Daoy (cell line): ENCODE results near the gene GFER. TPM values are rescaled to one million over a fixed set of nuclear protein-coding genes. Genes with fewer than 3 reads are reported as not detected.

Source experiments
- DNase-seq: peaks from one replicate; pipeline ENCODE4 v3.0.0-alpha.2; 2015; ENCODE audit warnings: low read depth
- total RNA-seq: library from RNA; depleted of rRNA; stranded (reverse); fragments of >200 nt; shearing (Covaris generic); gene quantifications from 2 replicates; pipeline ENCODE4 v1.2.3, GENCODE V29; 2014

The GFER gene
- total RNA-seq, 1 experiment from 2014 or later, result 22.7 TPM

DNA sequence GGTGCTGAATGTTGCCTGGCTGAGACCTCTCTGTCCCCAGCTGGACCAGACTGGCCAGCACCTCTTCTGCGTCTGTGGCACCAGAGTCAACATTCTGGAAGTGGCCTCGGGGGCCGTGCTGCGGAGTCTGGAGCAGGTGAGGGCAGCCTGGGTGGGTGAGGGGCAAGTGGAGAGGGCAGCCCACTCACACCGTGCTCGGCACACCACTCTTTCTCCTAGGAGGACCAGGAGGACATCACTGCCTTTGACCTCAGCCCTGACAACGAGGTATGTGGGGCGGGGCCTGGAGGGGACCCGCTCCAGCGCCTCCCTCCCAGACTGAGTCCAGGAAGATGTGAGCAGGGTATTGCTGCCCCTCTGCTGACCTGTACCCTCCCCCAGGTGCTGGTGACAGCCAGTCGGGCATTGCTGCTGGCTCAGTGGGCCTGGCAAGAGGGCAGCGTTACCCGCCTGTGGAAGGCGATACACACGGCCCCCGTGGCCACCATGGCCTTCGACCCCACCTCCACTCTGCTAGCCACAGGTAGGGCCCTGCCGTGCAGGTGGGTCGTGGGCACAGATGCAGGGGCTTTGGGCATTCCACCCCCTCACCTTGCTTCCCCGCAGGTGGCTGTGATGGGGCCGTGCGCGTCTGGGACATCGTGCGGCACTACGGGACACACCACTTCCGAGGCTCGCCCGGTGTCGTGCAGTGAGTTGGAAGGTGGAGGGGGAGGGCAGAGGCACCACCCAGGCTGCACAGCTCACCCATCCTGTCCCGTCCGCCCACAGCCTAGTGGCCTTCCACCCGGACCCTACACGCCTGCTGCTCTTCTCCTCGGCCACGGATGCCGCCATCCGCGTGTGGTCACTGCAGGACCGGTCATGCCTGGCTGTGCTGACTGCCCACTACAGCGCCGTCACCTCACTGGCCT, 9.6 kb upstream of the GFER start:
- DNase-seq, result no peak

DNA sequence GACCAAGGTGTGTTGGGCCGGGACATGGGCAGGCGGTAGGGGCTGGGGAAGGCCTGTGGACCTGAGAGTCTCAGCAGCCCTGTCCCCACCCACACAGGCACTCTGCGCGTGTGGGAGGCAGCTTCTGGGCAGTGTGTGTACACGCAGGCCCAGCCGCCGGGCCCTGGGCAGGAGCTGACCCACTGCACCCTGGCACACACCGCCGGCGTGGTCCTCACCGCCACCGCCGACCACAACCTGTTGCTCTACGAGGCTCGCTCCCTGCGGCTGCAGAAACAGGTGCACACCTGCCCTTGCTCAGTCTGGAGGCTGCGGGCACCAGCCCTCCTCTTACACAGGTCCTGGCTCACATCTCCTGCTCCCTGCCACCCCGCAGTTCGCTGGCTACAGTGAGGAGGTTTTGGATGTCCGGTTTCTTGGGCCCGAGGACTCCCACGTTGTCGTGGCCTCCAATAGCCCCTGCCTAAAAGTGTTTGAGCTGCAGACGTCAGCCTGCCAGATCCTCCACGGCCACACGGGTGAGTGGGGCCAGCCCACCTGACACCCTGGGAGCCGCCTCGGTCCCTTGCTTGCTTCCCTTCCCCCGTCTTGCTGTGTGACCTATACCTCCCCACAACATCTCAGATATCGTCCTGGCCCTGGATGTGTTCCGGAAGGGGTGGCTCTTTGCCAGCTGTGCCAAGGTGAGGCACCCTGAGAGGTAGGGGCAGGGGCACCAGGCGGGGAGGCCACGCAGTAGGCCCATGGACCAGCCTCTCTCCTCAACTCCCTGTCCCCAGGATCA, 8.4 kb upstream of the GFER start:
- DNase-seq, result no peak

DNA sequence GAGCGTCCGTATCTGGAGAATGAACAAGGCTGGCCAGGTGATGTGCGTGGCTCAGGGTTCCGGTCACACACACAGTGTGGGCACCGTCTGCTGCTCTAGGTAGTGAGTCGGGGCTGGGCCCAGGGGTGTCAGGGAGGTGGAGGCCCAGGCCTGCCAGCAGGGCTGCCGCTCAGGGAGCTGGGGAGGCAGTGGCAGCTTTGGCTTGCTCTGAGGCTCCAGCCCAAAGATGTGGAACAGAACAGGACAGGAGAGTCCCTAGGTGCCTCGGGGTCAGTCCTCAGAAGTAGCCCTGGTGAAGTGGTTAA, 7.8 kb upstream of the GFER start:
- no peak for DNase-seq

DNA sequence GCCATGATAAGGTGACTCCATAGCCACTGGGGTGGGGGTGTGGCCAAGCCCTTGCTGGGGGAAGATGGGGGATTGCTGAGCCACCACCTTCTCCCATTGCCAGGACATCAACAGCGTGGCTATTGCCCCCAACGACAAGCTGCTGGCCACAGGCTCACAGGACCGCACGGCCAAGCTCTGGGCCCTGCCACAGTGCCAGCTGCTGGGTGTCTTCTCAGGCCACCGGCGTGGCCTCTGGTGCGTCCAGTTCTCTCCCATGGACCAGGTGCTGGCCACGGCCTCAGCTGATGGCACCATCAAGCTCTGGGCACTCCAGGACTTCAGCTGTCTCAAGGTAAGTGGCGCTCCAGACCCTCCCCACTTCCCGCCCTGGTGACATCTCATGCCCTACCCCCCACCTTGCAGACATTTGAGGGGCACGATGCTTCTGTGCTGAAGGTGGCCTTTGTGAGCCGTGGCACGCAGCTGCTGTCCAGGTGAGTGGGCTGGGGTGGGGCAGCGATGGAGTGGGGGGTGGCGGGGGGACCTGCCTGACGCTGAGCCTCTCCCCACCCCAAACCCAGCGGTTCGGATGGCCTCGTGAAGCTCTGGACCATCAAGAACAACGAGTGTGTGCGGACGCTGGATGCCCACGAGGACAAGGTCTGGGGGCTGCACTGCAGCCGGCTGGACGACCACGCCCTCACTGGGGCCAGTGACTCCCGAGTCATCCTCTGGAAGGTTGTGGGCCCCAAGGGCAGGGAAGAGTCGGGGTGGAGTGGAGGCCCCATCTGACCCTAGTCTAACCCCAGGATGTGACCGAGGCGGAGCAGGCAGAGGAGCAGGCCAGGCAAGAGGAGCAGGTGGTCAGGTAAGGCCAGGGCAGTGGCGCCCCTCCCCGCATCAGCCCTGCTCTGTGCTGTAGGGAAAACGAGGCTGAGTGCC, 6.8 kb upstream of the GFER start:
- no peak for DNase-seq

DNA sequence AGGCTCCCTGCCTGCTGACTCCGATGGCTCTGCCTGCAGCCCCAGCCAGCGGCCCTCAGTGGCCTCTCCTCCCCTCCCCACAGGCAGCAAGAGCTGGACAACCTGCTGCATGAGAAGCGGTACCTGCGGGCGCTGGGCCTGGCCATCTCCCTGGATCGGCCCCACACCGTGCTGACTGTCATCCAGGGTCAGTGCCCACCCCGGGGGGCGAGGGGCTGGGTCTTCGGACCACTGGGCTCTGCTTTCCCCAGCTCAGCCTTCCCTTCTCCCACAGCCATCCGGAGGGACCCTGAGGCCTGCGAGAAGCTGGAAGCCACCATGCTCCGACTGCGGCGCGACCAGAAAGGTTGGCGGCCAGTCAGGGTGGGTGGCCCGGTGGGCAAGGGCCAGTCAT, 6.1 kb upstream of the GFER start:
- DNase-seq, result no peak

DNA sequence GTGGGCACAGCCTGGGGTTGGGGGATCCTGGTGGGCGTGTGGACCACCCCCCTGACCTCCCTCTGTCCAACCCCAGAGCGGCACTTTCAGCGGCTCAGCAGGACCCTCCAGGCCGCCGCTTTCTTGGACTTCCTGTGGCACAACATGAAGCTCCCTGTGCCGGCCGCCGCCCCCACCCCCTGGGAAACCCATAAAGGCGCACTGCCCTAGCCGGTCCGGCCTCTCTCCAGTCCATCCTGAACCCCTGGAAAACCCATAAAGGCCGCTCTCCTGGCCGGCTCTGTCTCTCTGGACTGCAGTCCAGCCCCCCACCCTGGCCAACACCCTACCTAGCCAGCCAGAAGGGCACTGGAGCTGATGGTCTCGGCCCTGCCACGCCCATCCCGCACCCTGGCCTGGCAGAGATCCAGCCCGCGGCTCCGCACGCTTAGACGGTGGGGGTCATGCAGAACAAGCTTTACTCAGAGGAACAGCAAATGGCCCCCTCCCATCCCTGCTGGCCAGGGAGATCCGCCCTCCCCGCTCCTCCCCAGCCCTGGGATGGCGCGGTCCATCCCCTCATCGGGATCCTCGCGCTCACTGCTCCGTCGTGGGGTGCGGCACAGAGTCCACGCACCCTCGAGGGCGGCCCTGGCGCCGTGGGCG, 5.4 kb upstream of the GFER start:
- no peak for DNase-seq

DNA sequence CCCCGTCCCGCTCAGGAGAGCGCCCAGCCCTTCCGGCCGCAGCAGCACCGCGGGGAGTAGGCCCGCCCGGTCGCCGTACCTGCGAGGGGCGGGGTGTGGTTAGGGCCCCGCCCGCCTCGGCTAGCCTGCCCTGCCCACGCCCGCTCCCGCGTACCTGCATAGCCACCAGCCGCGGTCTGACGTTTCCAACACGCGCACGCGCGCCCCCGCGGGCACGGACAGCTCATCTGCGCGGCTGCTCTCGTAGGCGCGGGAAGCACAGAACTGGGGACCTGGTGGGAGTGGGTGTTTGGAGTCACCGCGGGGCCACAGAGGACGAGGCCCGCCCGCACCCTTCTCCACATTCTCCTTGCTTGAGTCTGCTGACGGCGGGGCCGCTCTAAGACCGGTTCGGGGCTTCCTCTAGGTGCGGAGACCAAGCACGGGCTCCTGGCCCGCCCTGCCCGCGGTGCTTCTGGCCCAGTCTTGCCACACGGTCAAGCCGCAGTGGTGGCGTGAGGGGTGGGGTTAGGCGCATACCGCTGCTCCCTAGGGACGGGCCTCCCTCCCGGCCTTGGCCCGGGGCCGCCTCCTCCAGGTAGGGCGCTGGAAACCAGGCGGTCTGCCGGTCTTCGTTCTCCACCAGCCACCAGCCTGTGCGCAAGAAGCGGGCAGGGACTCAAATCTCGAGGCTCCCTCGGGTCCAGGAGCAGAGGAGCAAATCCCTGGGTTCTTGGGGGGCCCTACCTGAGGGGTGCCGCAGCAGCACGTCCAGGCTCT, 4.5 kb upstream of the GFER start:
- DNase-seq, result no peak

DNA sequence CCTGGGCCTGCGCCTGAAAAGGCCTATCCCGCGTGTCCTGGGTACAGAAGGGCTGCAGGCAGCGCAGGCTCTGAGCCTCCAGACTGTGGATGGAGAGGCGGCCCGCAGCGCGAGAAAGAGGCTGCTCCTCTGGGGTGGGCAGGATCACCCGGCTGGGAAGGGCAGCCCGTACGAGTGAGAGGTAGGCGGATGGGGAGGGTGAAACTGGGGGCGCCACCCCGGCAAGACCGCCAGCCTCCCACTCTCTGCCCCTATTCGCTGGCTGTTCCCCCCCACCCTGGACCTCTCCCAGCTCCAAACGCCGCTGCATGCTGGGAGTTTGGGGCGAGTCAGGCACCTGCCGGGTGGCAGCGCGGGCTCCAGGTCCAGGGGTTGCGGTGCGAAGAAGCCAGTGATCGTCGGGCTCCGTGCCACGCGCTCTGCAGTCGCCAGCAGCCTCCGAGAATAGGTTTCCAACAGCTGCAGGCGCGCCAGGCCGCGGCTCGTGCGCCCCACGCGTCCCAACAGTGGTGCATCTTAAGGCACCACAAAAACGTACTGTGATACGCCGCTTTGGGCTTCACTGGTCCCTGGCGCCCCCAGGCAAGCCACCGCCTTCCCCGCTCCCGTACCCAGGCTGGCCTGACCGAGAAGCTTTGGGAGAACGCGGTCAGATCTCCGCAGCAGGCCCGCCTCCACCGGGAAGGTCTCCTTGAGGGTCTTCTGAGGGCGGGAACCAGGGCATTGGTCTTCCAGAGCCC, 3.8 kb upstream of the GFER start:
- DNase-seq, result no peak

DNA sequence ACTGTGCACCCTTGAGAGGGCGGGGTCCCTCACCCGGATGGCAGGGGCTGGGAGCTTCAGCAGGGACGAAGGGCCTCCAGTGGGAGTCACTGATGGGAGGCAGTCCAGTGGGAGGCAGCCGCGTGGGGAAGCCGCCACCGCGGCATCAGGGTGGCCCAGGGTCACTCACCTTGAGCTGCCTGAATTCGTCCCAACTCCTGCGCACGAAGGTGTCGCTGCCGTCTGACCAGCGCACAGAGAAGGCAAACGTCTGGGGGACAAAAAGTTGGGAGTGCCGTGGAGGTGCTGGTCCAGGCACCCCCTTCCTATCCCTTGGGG, 3.3 kb upstream of the GFER start:
- no peak for DNase-seq

DNA sequence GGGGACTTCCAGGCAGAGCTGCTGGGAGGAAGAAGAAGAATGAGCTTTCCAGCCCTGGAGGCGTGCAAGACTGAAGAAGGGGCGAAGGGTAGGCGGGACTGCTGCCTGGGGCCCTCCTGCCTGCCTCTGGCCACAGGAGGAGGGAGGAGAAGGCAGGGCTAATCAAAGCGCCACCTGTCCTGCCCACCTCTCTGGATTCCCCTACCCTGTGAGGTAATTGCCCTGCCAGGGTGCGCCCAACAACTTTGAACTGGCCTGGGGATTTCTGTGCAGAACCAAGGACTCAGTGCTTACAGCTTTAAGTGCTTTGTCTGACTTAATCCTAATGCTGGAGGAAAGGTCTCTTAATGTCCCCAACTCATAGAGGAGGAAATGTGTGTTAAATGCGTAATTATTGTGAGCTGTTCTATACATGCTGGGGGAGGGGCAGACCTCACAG, 2.6 kb upstream of the GFER start, which contains the start of gene NOXO1:
Gene NOXO1, minus strand, starts transcription at position 72 of the 439 bp plus-strand sequence. CDS start 290 bp downstream, outside the sequence.
- no peak for DNase-seq

DNA sequence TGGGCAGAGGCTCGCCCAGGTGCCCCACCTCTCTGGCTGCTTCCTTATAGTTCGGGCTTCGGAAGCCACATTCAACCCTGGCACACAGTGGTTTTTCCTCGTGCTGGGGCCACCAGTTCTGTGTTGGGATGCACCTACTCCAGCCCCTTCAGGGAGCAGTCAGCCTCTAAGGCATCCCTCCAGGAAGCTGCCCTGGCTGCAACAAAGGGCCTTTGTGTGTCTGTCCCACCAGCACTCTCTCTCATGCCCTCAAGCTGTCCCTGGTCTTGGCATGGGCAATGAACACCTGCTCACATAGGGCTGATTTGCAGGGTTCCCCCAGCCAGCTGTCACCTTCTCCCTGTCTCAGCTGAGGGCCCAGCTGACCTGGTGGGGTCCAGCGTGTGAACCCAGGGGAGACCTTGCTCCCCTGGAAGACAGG, 2.0 kb upstream of the GFER start:
- no peak for DNase-seq

DNA sequence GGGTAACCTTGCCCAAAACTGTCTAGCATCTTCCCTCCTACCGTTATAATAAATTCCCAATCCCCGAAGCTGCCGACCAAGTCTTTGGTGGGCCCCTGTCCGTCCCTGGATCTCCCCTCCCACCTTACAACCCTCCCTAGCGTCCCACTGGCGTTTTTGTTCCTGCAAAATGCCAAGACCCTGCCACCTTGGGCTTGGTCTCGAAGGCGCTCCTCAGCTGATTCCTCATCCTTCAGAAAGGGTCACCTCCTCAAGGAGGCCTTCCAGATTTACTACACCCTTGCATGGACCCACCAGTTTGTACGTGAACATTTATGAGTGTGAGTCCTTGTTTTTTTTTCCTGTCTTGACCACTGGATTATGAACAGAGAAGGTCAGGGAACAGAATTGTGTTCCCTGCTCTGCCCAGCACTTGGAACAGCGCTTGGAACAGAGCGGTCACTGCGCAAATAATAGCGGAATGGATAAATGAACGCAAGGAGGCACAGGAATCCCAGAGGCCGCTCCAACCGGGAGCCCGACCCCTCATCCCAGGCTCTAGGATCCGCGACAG, 926 bp upstream of the GFER start:
- no peak for DNase-seq

DNA sequence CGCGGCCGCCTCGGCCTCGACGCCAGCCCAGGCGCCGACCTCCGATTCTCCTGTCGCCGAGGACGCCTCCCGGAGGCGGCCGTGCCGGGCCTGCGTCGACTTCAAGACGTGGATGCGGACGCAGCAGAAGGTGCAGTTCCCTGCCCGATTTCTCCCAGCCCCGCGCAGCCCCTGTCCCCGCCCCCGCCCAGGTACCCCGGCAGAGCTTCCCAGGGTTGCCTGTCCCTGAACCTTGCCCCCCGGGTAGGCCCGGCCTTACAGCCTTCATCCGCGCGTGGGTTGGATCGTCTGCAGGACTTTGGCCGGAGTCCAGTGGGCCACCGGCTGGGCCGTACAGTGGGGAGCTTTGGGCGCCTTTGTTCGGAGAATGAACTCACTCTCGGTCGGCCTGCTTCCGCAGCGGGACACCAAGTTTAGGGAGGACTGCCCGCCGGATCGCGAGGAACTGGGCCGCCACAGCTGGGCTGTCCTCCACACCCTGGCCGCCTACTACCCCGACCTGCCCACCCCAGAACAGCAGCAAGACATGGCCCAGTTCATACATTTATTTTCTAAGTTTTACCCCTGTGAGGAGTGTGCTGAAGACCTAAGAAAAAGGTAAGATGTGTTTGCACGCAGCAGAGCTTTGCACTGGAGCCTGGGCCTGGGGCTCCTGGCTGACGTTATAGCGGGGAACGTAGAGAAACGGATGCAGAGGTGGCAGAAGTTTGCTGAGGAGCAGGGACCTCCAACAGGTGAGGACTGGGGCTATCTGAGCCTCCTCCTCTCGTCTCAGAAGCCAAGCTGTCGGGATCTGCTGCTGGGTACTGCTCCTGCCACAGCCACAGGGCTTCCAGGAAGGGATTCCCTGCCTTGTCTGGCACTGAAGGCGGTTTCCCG, 593 bp downstream of the GFER start:
- DNase-seq, result no peak

DNA sequence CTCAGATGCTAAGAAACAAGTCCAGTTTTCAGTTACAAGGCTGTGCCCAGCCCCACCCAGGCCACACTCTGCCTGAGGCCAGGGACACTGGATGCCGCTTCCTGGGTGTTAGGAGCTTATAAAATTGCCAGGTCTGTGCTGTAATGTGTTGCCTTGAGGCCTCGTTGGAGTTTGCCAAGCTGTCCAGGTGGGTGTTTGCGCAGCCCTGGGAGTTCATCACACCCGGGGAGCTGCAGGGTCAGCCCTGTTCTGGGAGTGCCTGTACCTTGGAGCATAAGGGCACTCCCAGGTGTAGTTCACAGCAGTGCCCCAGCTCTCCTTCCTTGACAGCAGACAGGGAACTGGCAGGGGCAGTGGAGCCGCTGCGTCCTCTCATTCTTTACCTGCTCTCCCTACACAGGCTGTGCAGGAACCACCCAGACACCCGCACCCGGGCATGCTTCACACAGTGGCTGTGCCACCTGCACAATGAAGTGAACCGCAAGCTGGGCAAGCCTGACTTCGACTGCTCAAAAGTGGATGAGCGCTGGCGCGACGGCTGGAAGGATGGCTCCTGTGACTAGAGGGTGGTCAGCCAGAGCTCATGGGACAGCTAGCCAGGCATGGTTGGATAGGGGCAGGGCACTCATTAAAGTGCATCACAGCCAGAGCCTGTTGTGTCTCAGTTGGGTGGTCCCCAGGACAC, 1.6 kb downstream of the GFER start:
- no peak for DNase-seq

DNA sequence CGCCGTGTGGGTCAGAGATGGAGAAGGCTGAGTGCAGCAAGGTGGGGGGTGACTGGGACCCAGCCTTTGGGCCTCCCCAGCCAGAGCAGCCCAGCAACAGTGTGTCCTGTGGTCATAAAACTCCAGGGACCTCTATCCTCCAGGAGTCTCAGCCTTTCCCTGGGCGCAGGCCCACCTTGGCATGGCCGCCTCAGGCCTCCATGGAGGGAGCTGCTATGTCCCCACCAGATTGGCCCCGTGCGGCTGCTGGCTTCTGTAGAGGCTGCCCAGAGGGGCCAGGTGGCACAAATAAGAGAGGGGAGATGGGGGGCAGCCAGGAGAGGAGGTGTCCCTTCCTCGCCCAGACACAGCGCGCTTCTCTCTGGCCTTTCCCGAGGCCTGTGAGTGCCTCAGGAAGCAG, 3.2 kb downstream of the GFER start:
- DNase-seq, result no peak

DNA sequence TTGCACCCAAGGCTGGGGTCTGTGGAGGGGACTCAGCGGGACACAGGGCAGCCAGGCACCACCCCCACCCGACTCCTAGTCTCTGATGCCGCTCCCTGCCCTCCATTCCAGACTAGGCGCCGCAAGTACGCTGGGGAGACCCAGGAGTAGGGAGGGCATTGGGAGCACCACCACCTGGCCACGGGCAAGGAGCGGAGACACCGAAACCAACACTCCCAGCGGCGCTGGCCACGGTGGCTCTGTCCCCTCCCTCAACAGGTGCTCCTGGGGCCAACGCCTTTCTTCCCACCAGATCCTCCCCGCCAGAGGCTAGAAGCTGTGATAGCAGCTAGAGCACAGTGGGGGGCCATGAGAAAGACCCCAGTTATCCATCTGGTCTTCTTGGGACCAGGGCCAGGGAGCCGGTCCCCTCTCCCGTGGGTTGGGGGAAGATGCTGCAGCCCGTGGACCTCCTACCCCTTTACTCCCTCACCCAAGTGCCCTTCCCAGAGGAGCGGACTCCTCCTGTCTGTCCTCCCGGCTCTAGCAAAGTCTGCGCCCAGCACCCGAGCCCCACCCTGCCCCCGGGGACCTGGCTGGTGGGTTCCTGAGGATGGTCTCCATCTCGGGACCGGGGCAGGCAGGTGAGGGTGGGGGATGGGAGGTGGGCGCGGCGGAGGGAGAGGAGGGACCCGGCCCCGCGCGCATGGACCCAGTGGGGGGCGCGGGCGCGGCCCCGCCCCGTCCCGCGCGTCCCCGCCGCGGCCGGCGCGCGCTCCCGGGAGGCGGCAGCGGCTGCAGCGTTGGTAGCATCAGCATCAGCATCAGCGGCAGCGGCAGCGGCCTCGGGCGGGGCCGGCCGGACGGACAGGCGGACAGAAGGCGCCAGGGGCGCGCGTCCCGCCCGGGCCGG, 5.5 kb downstream of the GFER start, which contains the start of gene SYNGR3:
Gene SYNGR3, plus strand, starts transcription at position 762 of the 892 bp plus-strand sequence. CDS start 133 bp downstream, outside the sequence.
- peak; percentile 39 for DNase-seq

DNA sequence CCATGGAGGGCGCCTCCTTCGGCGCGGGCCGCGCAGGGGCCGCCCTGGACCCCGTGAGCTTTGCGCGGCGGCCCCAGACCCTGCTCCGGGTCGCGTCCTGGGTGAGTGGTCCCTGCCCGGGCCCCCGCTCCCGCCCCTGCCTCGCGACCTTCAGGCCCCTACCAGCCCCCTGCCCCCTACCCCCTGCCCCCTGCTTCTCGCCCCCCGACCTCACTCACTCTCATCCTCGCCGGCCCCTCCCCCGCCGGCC, 6.0 kb downstream of the GFER start:
- no peak for DNase-seq
